GM21528 (cell line): ENCODE measurements around the gene NPB.

Experiments
- ATAC-seq: cut with Tn5 transposase; IDR thresholded peaks from one replicate; pipeline ENCODE4 v1.9.1; 2021; ENCODE audit warnings: mild to moderate bottlenecking, moderate library complexity; ENCODE audit not compliant: unreplicated experiment, low FRiP score

NPB gene

GRCh38 chr17:81923302-81924260, 21.5 kb downstream of the NPB start:
- ATAC-seq: no peak

GRCh38 chr17:81924557-81925532, 22.8 kb downstream of the NPB start:
- no peak for ATAC-seq

GRCh38 chr17:81925860-81926450, 23.9 kb downstream of the NPB start:
- ATAC-seq: no peak

- peak; percentile 24 for ATAC-seq
Observed at GRCh38 chr17:81926451-81927151, 24.6 kb downstream of the NPB start.

GRCh38 chr17:81927152-81927652, 25.2 kb downstream of the NPB start:
- ATAC-seq: peak; percentile 17

- peak; percentile 43 for ATAC-seq
Observed at GRCh38 chr17:81927653-81928543, 25.9 kb downstream of the NPB start, which contains the start of gene MAFG. MAFG (minus strand) TSS chr17:81927735; CDS start chr17:81923185, 4,550 bp downstream.

- ATAC-seq: no peak
Observed at GRCh38 chr17:81928544-81929252, 26.7 kb downstream of the NPB start.

GRCh38 chr17:81929253-81930141, 27.5 kb downstream of the NPB start:
- ATAC-seq: no peak

GRCh38 chr17:81930142-81931125, 28.4 kb downstream of the NPB start:
- no peak for ATAC-seq

GRCh38 chr17:81931189-81931556, 29.1 kb downstream of the NPB start:
- no peak for ATAC-seq

GRCh38 chr17:81931557-81932332, 29.7 kb downstream of the NPB start:
- no peak for ATAC-seq

GRCh38 chr17:81932333-81932983, 30.4 kb downstream of the NPB start:
- no peak for ATAC-seq

- no peak for ATAC-seq
Observed at GRCh38 chr17:81933178-81933699, 31.2 kb downstream of the NPB start.

- ATAC-seq: no peak
Observed at GRCh38 chr17:81934098-81934757, 32.2 kb downstream of the NPB start.
